Liver (tissue), 9 donors: ENCODE results near the gene TRIM4. TPM values are rescaled to one million over a fixed set of nuclear protein-coding genes. Genes with fewer than 3 reads are reported as not detected.

Source experiments
- DNase-seq: peaks from one replicate; pipeline ENCODE4 v3.0.0-alpha.2; 2017; ENCODE audit warnings: low spot score
- H3K27ac ChIP-seq, 2 donors: one replicate each; pipeline ENCODE4 v1.7.0; 2013; ENCODE audit warnings: inconsistent platforms in 2 of 2, low read length in 2 of 2, control low read depth in 1 of 2, low read depth in 1 of 2, mild to moderate bottlenecking in 1 of 2
- H3K27me3 ChIP-seq, 4 donors: one replicate each; pipeline versions ENCODE4 v1.6.1 to v1.7.0; 2013; ENCODE audit warnings: low read length in 3 of 4, inconsistent platforms in 1 of 4, mild to moderate bottlenecking in 1 of 4, moderate library complexity in 1 of 4; ENCODE audit not compliant: control insufficient read depth in 4 of 4, insufficient read depth in 4 of 4
- H3K36me3 ChIP-seq, 4 donors: one replicate each; pipeline versions ENCODE4 v1.6.1 to v1.7.0; 2013; ENCODE audit warnings: low read length in 3 of 4, mild to moderate bottlenecking in 3 of 4, low read depth in 1 of 4, moderate library complexity in 1 of 4; ENCODE audit not compliant: control insufficient read depth in 4 of 4, insufficient read depth in 3 of 4
- H3K4me1 ChIP-seq, 4 donors: one replicate each; pipeline versions ENCODE4 v1.6.1 to v1.7.0; 2013; ENCODE audit warnings: low read length in 3 of 4, mild to moderate bottlenecking in 3 of 4, moderate library complexity in 1 of 4; ENCODE audit not compliant: control insufficient read depth in 4 of 4, insufficient read depth in 4 of 4
- H3K4me3 ChIP-seq, 3 donors: one replicate each; pipeline versions ENCODE4 v1.6.1 to v1.7.0; 2013; ENCODE audit warnings: low read length in 3 of 3, control low read depth in 1 of 3, low read depth in 1 of 3, mild to moderate bottlenecking in 1 of 3
- H3K9ac ChIP-seq, 2 donors: one replicate each; pipeline ENCODE4 v1.7.0; 2013; ENCODE audit warnings: low read length in 2 of 2, mild to moderate bottlenecking in 2 of 2, moderate library complexity in 2 of 2, control low read depth in 1 of 2, low read depth in 1 of 2
- H3K9me3 ChIP-seq, 4 donors: one replicate each; pipeline versions ENCODE4 v1.6.1 to v1.7.0; 2013; ENCODE audit warnings: low read length in 3 of 4; ENCODE audit not compliant: control insufficient read depth in 4 of 4
- EGR1 ChIP-seq, 2 donors: IDR thresholded peaks; 2 replicates each; pipeline ENCODE4 v1.6.1; 2016 to 2018; ENCODE audit warnings: antibody characterized with exemption in 2 of 2, low read depth in 2 of 2
- FOXA1 ChIP-seq: IDR thresholded peaks from 2 replicates; pipeline ENCODE4 v1.6.1; 2016; ENCODE audit warnings: antibody characterized with exemption
- FOXA2 ChIP-seq: IDR thresholded peaks from 2 replicates; pipeline ENCODE4 v1.6.1; 2016; ENCODE audit warnings: antibody characterized with exemption
- GABPA ChIP-seq, 2 donors: IDR thresholded peaks in 1 of 2; conservative IDR thresholded peaks in 1 of 2; 2 replicates each; pipeline ENCODE4 v1.6.1; 2016; ENCODE audit warnings: antibody characterized with exemption in 2 of 2, mild to moderate bottlenecking in 1 of 2, moderate library complexity in 1 of 2
- HNF4G ChIP-seq: IDR thresholded peaks from 2 replicates; pipeline ENCODE4 v1.6.1; 2016; ENCODE audit warnings: antibody characterized with exemption
- RAD21 ChIP-seq, 2 donors: IDR thresholded peaks; 2 replicates each; pipeline ENCODE4 v1.6.1; 2016; ENCODE audit warnings: antibody characterized with exemption in 2 of 2, mild to moderate bottlenecking in 2 of 2
- REST ChIP-seq: IDR thresholded peaks from 2 replicates; pipeline ENCODE4 v1.6.1; 2016; ENCODE audit warnings: antibody characterized with exemption, mild to moderate bottlenecking
- RXRA ChIP-seq, 2 donors: IDR thresholded peaks; 2 replicates each; pipeline ENCODE4 v1.6.1; 2017 to 2018; ENCODE audit warnings: antibody characterized with exemption in 2 of 2, mild to moderate bottlenecking in 1 of 2
- SP1 ChIP-seq: IDR thresholded peaks from 2 replicates; pipeline ENCODE4 v1.6.1; 2018; ENCODE audit warnings: antibody characterized with exemption, mild to moderate bottlenecking
- TAF1 ChIP-seq: conservative IDR thresholded peaks from 2 replicates; pipeline ENCODE4 v1.6.1; 2016; ENCODE audit warnings: antibody characterized with exemption, mild to moderate bottlenecking
- YY1 ChIP-seq: IDR thresholded peaks from 2 replicates; pipeline ENCODE4 v1.6.1; 2016; ENCODE audit warnings: antibody characterized with exemption, mild to moderate bottlenecking
- WGBS: extraction: QIAGEN DNeasy Blood & Tissue Kit; methylation state at CpG from one replicate; pipeline ENCODE4 v1.1.7; 2013; 5-methylcytosine and 5-hydroxymethylcytosine counted together
- polyA plus RNA-seq, 2 donors: library from polyadenylated mRNA; stranded (reverse) in 1 of 2; unstranded in 1 of 2; fragments of 200-250 nt in 1 of 2; fragments of >200 nt in 1 of 2; fragmentation: Nextera tagmentation in 1 of 2; extraction: Ambion mirVana in 1 of 2; gene quantifications; one replicate each; pipeline versions ENCODE4 v1.2.1 to v1.2.3, GENCODE V29; 2013 to 2015
- total RNA-seq, 2 donors: library from RNA; depleted of rRNA; stranded (reverse); fragments of >200 nt; gene quantifications; one replicate each; pipeline ENCODE4 v1.2.3, GENCODE V29; 2014
- TF ChIP-seq, protein P1 (sequence below): IDR thresholded peaks from 2 replicates; pipeline ENCODE4 v1.6.1; 2016; ENCODE audit warnings: antibody characterized with exemption
- TF ChIP-seq, protein P2 (sequence below): IDR thresholded peaks from 2 replicates; pipeline ENCODE4 v1.6.1; 2016; ENCODE audit warnings: antibody characterized with exemption
- TF ChIP-seq, protein P3 (sequence below): fragments of 150-350 bp; IDR thresholded peaks from 2 replicates; pipeline ENCODE4 v1.5.1; 2017; ENCODE audit warnings: improper control_type of control experiment, low read depth, low read length; ENCODE audit not compliant: missing input control
- donor health status: healthy.
- donor health status: healthy.
- donor health status: healthy.
- donor health status: healthy.
- donor health status: healthy.

The TRIM4 gene
- total and polyA plus RNA-seq, 4 donors = 11.9 to 23.0 (median 14.6) TPM

DNA sequence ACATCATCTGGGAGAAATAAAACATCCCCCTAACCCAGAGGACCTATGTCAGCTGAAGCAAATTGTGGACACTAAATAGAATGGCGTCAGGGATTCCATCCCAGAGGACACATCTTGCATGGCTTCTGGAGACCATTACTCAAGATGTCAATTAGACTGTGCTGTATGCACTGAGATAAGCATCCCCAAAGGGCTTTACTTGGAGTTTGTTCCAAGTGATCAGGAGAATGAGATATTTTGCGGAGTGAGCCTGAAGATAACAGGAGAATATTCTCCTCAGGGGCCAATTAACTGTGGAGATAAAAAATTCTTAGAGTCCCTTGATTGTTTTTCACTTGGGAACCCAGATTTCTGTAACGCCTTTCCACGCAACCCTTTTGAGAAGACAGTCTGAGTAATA is 38.0 kb downstream of the TRIM4 start:
- TF ChIP-seq YY1 (no peak), EGR1 (IDR thresholded peaks at IDR 0.05; ENCODE audit: low read depth in 2 of 2) (no peak), HNF4G (no peak), SP1 (no peak), TAF1 (no peak), FOXA2 (no peak), RXRA (IDR thresholded peaks at IDR 0.05) (no peak), FOXA1 (no peak), REST (no peak)
- TF ChIP-seq, protein P1, sequence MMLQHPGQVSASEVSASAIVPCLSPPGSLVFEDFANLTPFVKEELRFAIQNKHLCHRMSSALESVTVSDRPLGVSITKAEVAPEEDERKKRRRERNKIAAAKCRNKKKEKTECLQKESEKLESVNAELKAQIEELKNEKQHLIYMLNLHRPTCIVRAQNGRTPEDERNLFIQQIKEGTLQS = no peak
- TF ChIP-seq, protein P2, sequence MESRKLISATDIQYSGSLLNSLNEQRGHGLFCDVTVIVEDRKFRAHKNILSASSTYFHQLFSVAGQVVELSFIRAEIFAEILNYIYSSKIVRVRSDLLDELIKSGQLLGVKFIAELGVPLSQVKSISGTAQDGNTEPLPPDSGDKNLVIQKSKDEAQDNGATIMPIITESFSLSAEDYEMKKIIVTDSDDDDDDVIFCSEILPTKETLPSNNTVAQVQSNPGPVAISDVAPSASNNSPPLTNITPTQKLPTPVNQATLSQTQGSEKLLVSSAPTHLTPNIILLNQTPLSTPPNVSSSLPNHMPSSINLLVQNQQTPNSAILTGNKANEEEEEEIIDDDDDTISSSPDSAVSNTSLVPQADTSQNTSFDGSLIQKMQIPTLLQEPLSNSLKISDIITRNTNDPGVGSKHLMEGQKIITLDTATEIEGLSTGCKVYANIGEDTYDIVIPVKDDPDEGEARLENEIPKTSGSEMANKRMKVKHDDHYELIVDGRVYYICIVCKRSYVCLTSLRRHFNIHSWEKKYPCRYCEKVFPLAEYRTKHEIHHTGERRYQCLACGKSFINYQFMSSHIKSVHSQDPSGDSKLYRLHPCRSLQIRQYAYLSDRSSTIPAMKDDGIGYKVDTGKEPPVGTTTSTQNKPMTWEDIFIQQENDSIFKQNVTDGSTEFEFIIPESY = no peak
- TF ChIP-seq, protein P3, sequence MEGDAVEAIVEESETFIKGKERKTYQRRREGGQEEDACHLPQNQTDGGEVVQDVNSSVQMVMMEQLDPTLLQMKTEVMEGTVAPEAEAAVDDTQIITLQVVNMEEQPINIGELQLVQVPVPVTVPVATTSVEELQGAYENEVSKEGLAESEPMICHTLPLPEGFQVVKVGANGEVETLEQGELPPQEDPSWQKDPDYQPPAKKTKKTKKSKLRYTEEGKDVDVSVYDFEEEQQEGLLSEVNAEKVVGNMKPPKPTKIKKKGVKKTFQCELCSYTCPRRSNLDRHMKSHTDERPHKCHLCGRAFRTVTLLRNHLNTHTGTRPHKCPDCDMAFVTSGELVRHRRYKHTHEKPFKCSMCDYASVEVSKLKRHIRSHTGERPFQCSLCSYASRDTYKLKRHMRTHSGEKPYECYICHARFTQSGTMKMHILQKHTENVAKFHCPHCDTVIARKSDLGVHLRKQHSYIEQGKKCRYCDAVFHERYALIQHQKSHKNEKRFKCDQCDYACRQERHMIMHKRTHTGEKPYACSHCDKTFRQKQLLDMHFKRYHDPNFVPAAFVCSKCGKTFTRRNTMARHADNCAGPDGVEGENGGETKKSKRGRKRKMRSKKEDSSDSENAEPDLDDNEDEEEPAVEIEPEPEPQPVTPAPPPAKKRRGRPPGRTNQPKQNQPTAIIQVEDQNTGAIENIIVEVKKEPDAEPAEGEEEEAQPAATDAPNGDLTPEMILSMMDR = no peak
- Histone ChIP-seq H3K27me3 (no peaks in the 10 kb centered on the region), H3K4me3 (no peak overlapping the region), H3K27ac (no peak overlapping the region), H3K4me1 (no peaks in the 10 kb centered on the region), H3K9ac (no peak overlapping the region), H3K9me3 (no peaks in the 10 kb centered on the region), H3K36me3 (no peaks in the 10 kb centered on the region)
- WGBS = 93% methylated on average over 4 of the region's 4 CpGs
- DNase-seq = no peak

- Histone ChIP-seq H3K9me3 (no peaks in the 10 kb centered on the region), H3K4me3 (no peak within 1 kb of the TSS), H3K27ac (no peak within 1 kb of the TSS), H3K4me1 (no peaks in the 10 kb centered on the region), H3K36me3 (no peaks in the 10 kb centered on the region), H3K27me3 (no peaks in the 10 kb centered on the region), H3K9ac (no peak within 1 kb of the TSS)
- 88% methylated on average over 3 of the region's 3 CpGs for WGBS
- TF ChIP-seq TAF1 (no peak), YY1 (no peak), RAD21 (IDR thresholded peaks at IDR 0.05) (no peak), GABPA (IDR thresholded peaks at IDR 0.05 in 1 of 2, conservative IDR thresholded peaks at IDR 0.05 in 1 of 2) (no peak)
- TF ChIP-seq, protein P1 = no peak
- no peak for DNase-seq
Measured at GRCh38 chr7:99876933-99877332, 42.4 kb downstream of the TRIM4 start, which contains the start of gene OR2AE1. Gene OR2AE1, minus strand, starts transcription at chr7:99877033. Its CDS starts 0 bp downstream, at chr7:99877033.
